A549 (cell line): ENCODE results near the gene PTPA. TPM values are rescaled to one million over a fixed set of nuclear protein-coding genes. Genes with fewer than 3 reads are reported as not detected.
"Not testable (repeated sequence)": the region's sequence is repeated elsewhere in the genome, so short reads cannot be mapped to it uniquely, and the experiment has no call there.

ENCODE experiments used
- ATAC-seq, 2 experiments: fragments of 200-7000 bp in 1 of 2; fragments of >200 bp in 1 of 2; cut with Nextera tagmentation in 1 of 2; cut with Tn5 transposase in 1 of 2; 3 replicates each; pipeline versions ENCODE4 v1.8.0 to v1.9.1; 2018 to 2020; ENCODE audit warnings: mild to moderate bottlenecking in 1 of 2, moderate library complexity in 1 of 2
- CTCF ChIA-PET: fragments of 300-600 bp; sonication (Branson Sonifier 250); formaldehyde crosslinking; extraction: SDS; loops from one replicate; lab custom pipeline; 2021; ENCODE audit warnings: antibody characterized with exemption, inconsistent platforms; lab: Yijun Ruan, JAX
- POLR2A ChIA-PET: fragments of 350-600 bp; formaldehyde crosslinking; extraction: SDS; loops from one replicate; lab custom pipeline; 2021; ENCODE audit warnings: antibody characterized with exemption, inconsistent platforms; lab: Yijun Ruan, JAX
- DNase-seq, 2 experiments: peaks; one replicate each; pipeline versions ENCODE4 v3.0.0 to v3.0.0-alpha.2; 2011 to 2016; ENCODE audit warnings: low read depth in 1 of 2, low spot score in 1 of 2
- FAIRE-seq: peaks from 2 replicates; lab custom pipeline; 2011; peaks lifted over from hg19 to GRCh38; lab: Jason Lieb, UNC
- H3K27ac ChIP-seq, 2 experiments: fragments of >200 bp; sonication (Bioruptor Twin); formaldehyde crosslinking; 3 replicates each; pipeline ENCODE4 v1.5.1; 2016 to 2017
- H3K4me1 ChIP-seq: fragments of >200 bp; sonication (Bioruptor Twin); formaldehyde crosslinking; 3 replicates; pipeline ENCODE4 v1.6.1; 2016
- H3K4me2 ChIP-seq: fragments of >200 bp; sonication (Bioruptor Twin); formaldehyde crosslinking; 3 replicates; pipeline ENCODE4 v1.6.1; 2016
- H3K4me3 ChIP-seq: fragments of >200 bp; sonication (Bioruptor Twin); formaldehyde crosslinking; 3 replicates; pipeline ENCODE4 v1.5.1; 2016
- H3K9me3 ChIP-seq: fragments of >200 bp; sonication (Bioruptor Twin); formaldehyde crosslinking; 3 replicates; pipeline ENCODE4 v1.6.1; 2016
- BCL3 ChIP-seq: fragments of >200 bp; sonication (Bioruptor Twin); formaldehyde crosslinking; IDR thresholded peaks from 3 replicates; pipeline ENCODE4 v1.6.1; 2016
- CEBPB ChIP-seq, 2 experiments: fragments of >200 bp in 1 of 2; sonication (Bioruptor Twin) in 1 of 2; formaldehyde crosslinking in 1 of 2; IDR thresholded peaks; 2 replicates each; pipeline ENCODE4 v1.6.1; 2012 to 2016
- CHD2 ChIP-seq: fragments of 150-350 bp; IDR thresholded peaks from 2 replicates; pipeline ENCODE4 v1.6.1; 2014; ENCODE audit warnings: low read length; ENCODE audit not compliant: partially characterized antibody
- EHF ChIP-seq: fragments of 250-450 bp; sonication (Bioruptor Pico); IDR thresholded peaks from 2 replicates; pipeline ENCODE4 v1.5.0; 2020; ENCODE audit warnings: mild to moderate bottlenecking
- ESRRA ChIP-seq: fragments of 150-350 bp; IDR thresholded peaks from 2 replicates; pipeline ENCODE4 v1.6.1; 2014; ENCODE audit warnings: mild to moderate bottlenecking, low read length, borderline replicate concordance
- FOSL2 ChIP-seq, 2 experiments: fragments of 450-650 bp in 1 of 2; fragments of >200 bp in 1 of 2; sonication (Bioruptor Twin) in 1 of 2; formaldehyde crosslinking; IDR thresholded peaks; 2 replicates each; pipeline versions ENCODE4 v1.5.0 to v1.6.1; 2016 to 2020; ENCODE audit warnings: mild to moderate bottlenecking in 1 of 2, moderate library complexity in 1 of 2
- FOXS1 ChIP-seq: fragments of 250-450 bp; sonication (Bioruptor Pico); IDR thresholded peaks from 2 replicates; pipeline ENCODE4 v1.5.0; 2020; ENCODE audit warnings: mild to moderate bottlenecking, moderate library complexity
- GATA3 ChIP-seq: IDR thresholded peaks from 2 replicates; pipeline ENCODE4 v1.6.1; 2012; ENCODE audit warnings: borderline replicate concordance
- HDAC2 ChIP-seq: fragments of 200-600 bp; sonication (generic); IDR thresholded peaks from 2 replicates; pipeline ENCODE4 v1.6.1; 2016
- HES2 ChIP-seq: fragments of >200 bp; sonication (Bioruptor Twin); formaldehyde crosslinking; IDR thresholded peaks from 2 replicates; pipeline ENCODE4 v1.6.1; 2016
- HOXB13 ChIP-seq: fragments of 250-450 bp; sonication (Bioruptor Pico); IDR thresholded peaks from 2 replicates; pipeline ENCODE4 v1.5.0; 2020; ENCODE audit warnings: low read depth, mild to moderate bottlenecking, moderate library complexity
- HOXB5 ChIP-seq: fragments of 250-450 bp; sonication (Bioruptor Pico); IDR thresholded peaks from 2 replicates; pipeline ENCODE4 v1.5.0; 2020; ENCODE audit warnings: mild to moderate bottlenecking, moderate library complexity
- JUNB ChIP-seq: fragments of >200 bp; sonication (Bioruptor Twin); formaldehyde crosslinking; IDR thresholded peaks from 2 replicates; pipeline ENCODE4 v1.6.1; 2016
- KDM1A ChIP-seq: fragments of 200-600 bp; sonication (generic); IDR thresholded peaks from 2 replicates; pipeline ENCODE4 v1.6.1; 2016; ENCODE audit warnings: low read depth, mild to moderate bottlenecking
- KDM5A ChIP-seq: fragments of 200-600 bp; sonication (generic); IDR thresholded peaks from 2 replicates; pipeline ENCODE4 v1.6.1; 2016; ENCODE audit warnings: antibody characterized with exemption, mild to moderate bottlenecking
- MAFK ChIP-seq: fragments of 450-650 bp; IDR thresholded peaks from 2 replicates; pipeline ENCODE4 v1.6.1; 2014; ENCODE audit not compliant: partially characterized antibody
- NPAS2 ChIP-seq: fragments of 250-450 bp; sonication (Bioruptor Pico); IDR thresholded peaks from 2 replicates; pipeline ENCODE4 v1.8.0; 2022; ENCODE audit warnings: mild to moderate bottlenecking, moderate library complexity, borderline replicate concordance
- NR3C1 ChIP-seq: fragments of >200 bp; sonication (Bioruptor Twin); formaldehyde crosslinking; IDR thresholded peaks from 3 replicates; pipeline ENCODE4 v1.6.1; 2017
- RCOR1 ChIP-seq: fragments of 150-350 bp; IDR thresholded peaks from 2 replicates; pipeline ENCODE4 v1.6.1; 2014; ENCODE audit warnings: antibody characterized with exemption, low read length, low read depth
- RFX5 ChIP-seq: fragments of 450-650 bp; IDR thresholded peaks from 2 replicates; pipeline ENCODE4 v1.7.1; 2014; ENCODE audit warnings: antibody characterized with exemption, mild to moderate bottlenecking, moderate library complexity
- SMC3 ChIP-seq: fragments of >200 bp; sonication (Bioruptor Twin); formaldehyde crosslinking; IDR thresholded peaks from 3 replicates; pipeline ENCODE4 v1.6.1; 2018; ENCODE audit warnings: inconsistent platforms
- TFCP2L1 ChIP-seq: fragments of 250-450 bp; sonication (Bioruptor Pico); IDR thresholded peaks from 2 replicates; pipeline ENCODE4 v1.5.0; 2021; ENCODE audit warnings: mild to moderate bottlenecking
- ZSCAN20 ChIP-seq: fragments of 250-450 bp; sonication (Bioruptor Pico); IDR thresholded peaks from 2 replicates; pipeline ENCODE4 v1.8.0; 2022; ENCODE audit warnings: mild to moderate bottlenecking, moderate library complexity
- WGBS: methylation state at CpG from one replicate; pipeline ENCODE4 v1.1.6; 2017; ENCODE audit errors: missing lambda C conversion rate; 5-methylcytosine and 5-hydroxymethylcytosine counted together
- polyA plus RNA-seq, 4 experiments: library from polyadenylated mRNA; depleted of rRNA in 3 of 4; stranded (reverse); fragments of >200 nt; fragmentation: RNase III in 1 of 4; extraction: RNeasy Plus Mini Kit Qiagen cat#74134 plus additional on column Dnase treatment in 1 of 4; gene quantifications; 2 replicates in 3 of 4; 3 replicates in 1 of 4; pipeline ENCODE4 v1.2.3, GENCODE V29; 2011 to 2017
- TF ChIP-seq, protein P1 (sequence below): fragments of 450-650 bp; IDR thresholded peaks from 2 replicates; pipeline ENCODE4 v1.6.1; 2014; ENCODE audit warnings: antibody characterized with exemption

The PTPA gene
- polyA plus RNA-seq, 2 of the 4 experiments (the other 2 are of a cell fraction), result 140 to 161 TPM

- no peak overlapping the region for H3K27ac ChIP-seq
- WGBS, result 83% methylated on average over 1 of the region's 1 CpG
- CTCF ChIA-PET, result interaction anchor here (1.4 to 27.9 kb wide), 6 partner anchors 9 to 509 kb away, joined by 3 to 947 read pairs (median 40); partner anchors contain the start of genes ASB6, C9orf50 and NTMT1
Observed at GRCh38 chr9:129122133-129122532, 10.9 kb downstream of the PTPA start.

GRCh38 chr9:129122976-129123375, 11.8 kb downstream of the PTPA start:
- H3K4me2 ChIP-seq, DNase-seq, POLR2A ChIA-PET, H3K9me3 ChIP-seq, FAIRE-seq, H3K27ac ChIP-seq, ATAC-seq, H3K4me3 ChIP-seq: not testable (repeated sequence)
- WGBS, result 94% methylated on average over 15 of the region's 15 CpGs
- H3K4me1 ChIP-seq, result peaks cover 21% of the 10 kb centered on the region; the same call in 2 of the 3 replicates
- CTCF ChIA-PET, result interaction anchor here (0.6 to 27.9 kb wide), 5 partner anchors 8 to 508 kb away, joined by 3 to 947 read pairs (median 68); partner anchors contain the start of genes ASB6, C9orf50 and NTMT1

More at GRCh38 chr9:129122133-129122532, 10.9 kb downstream of the PTPA start:
- Histone ChIP-seq H3K4me3 (no peak overlapping the region), H3K9me3 (no peaks in the 10 kb centered on the region), H3K4me2 (no peak overlapping the region), H3K4me1 (peaks cover 21% of the 10 kb centered on the region; the same call in 2 of the 3 replicates)
- DNase-seq (no peak), ATAC-seq (no peak), FAIRE-seq (no peak)
- POLR2A ChIA-PET, result no interaction called here
- TF ChIP-seq TFCP2L1 (CRISPR knock-in tag) (no peak), SMC3 (no peak), BCL3 (no peak), KDM5A (no peak), JUNB (no peak), ESRRA (no peak), NPAS2 (CRISPR knock-in tag) (no peak), CEBPB (IDR thresholded peaks at IDR 0.05) (no peak), KDM1A (no peak), RCOR1 (no peak), ZSCAN20 (CRISPR knock-in tag) (no peak), NR3C1 (no peak), RFX5 (no peak)

GRCh38 chr9:129124506-129125069, 13.4 kb downstream of the PTPA start:
- CTCF ChIA-PET, result interaction anchor here (0.6 to 27.9 kb wide), 7 partner anchors 9 to 507 kb away, joined by 3 to 947 read pairs (median 5); partner anchors contain the start of genes ASB6, C9orf50 and NTMT1
- no peak overlapping the region for H3K4me3 ChIP-seq
- no peak for FAIRE-seq
- WGBS, result 87% methylated on average over 3 of the region's 3 CpGs
- no peaks in the 10 kb centered on the region for H3K9me3 ChIP-seq
- no peak for TF ChIP-seq GATA3
- TF ChIP-seq, protein P1, sequence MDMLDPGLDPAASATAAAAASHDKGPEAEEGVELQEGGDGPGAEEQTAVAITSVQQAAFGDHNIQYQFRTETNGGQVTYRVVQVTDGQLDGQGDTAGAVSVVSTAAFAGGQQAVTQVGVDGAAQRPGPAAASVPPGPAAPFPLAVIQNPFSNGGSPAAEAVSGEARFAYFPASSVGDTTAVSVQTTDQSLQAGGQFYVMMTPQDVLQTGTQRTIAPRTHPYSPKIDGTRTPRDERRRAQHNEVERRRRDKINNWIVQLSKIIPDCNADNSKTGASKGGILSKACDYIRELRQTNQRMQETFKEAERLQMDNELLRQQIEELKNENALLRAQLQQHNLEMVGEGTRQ, result no peak
- no peak for TF ChIP-seq HDAC2
- TF ChIP-seq MAFK, result no peak
- TF ChIP-seq FOXS1 (CRISPR knock-in tag), result no peak
- TF ChIP-seq HOXB13 (CRISPR knock-in tag), result no peak
- no peak for TF ChIP-seq RFX5
- TF ChIP-seq EHF (CRISPR knock-in tag), result no peak
- no peak for TF ChIP-seq HES2
- no peak for TF ChIP-seq FOSL2 (IDR thresholded peaks at IDR 0.05)
- no peak for TF ChIP-seq FOSL2 (CRISPR knock-in tag; IDR thresholded peaks at IDR 0.05)
- TF ChIP-seq HOXB5 (CRISPR knock-in tag), result no peak
- TF ChIP-seq CHD2, result no peak
- TF ChIP-seq, all 56 proteins: peak for 0
- Histone ChIP-seq H3K27ac (peak overlapping the region in 1 of 2 experiments; percentile 73; a peak in 3 of 6 replicates), H3K4me1 (peaks cover 14% of the 10 kb centered on the region; the same call in 2 of the 3 replicates), H3K4me2 (no peak overlapping the region)
- ATAC-seq (no peak), DNase-seq (no peak)
- POLR2A ChIA-PET, result no interaction called here
